GM19025 (cell line): ENCODE results near the gene WDR88.

Experiments
- ATAC-seq: cut with Tn5 transposase; IDR thresholded peaks from one replicate; pipeline ENCODE4 v1.9.1; 2021; ENCODE audit warnings: mild to moderate bottlenecking, low read depth, moderate library complexity; ENCODE audit not compliant: unreplicated experiment

Gene WDR88

GRCh38 chr19:33132021-33132420 is at the start of gene WDR88:
WDR88 (plus strand) TSS chr19:33132114; CDS start chr19:33132170, 56 bp downstream.
- ATAC-seq = no peak

GRCh38 chr19:33085570-33086128 is 46.3 kb upstream of the WDR88 start:
- no peak for ATAC-seq

GRCh38 chr19:33086955-33087354 is 45.0 kb upstream of the WDR88 start:
- no peak for ATAC-seq

- ATAC-seq = no peak
Observed at GRCh38 chr19:33089010-33089409, 42.9 kb upstream of the WDR88 start.

- ATAC-seq = no peak
Observed at GRCh38 chr19:33090179-33090578, 41.7 kb upstream of the WDR88 start.

- ATAC-seq = no peak
Observed at GRCh38 chr19:33093420-33094210, 38.3 kb upstream of the WDR88 start.

GRCh38 chr19:33094436-33095067 is 37.4 kb upstream of the WDR88 start:
- no peak for ATAC-seq

- no peak for ATAC-seq
Observed at GRCh38 chr19:33096005-33096404, 35.9 kb upstream of the WDR88 start.

GRCh38 chr19:33098055-33098534 is 33.8 kb upstream of the WDR88 start:
- no peak for ATAC-seq

GRCh38 chr19:33100894-33101644 is 30.8 kb upstream of the WDR88 start:
- no peak for ATAC-seq

- ATAC-seq = no peak
Observed at GRCh38 chr19:33102893-33103292, 29.0 kb upstream of the WDR88 start.

- no peak for ATAC-seq
Observed at GRCh38 chr19:33108161-33108560, 23.8 kb upstream of the WDR88 start.

- no peak for ATAC-seq
Observed at GRCh38 chr19:33110137-33110910, 21.6 kb upstream of the WDR88 start.

GRCh38 chr19:33111587-33111986 is 20.3 kb upstream of the WDR88 start:
- ATAC-seq = no peak

- ATAC-seq = no peak
Observed at GRCh38 chr19:33114312-33114711, 17.6 kb upstream of the WDR88 start.

GRCh38 chr19:33117501-33117900 is 14.4 kb upstream of the WDR88 start:
- ATAC-seq = no peak

GRCh38 chr19:33118643-33119042 is 13.3 kb upstream of the WDR88 start:
- ATAC-seq = no peak

- no peak for ATAC-seq
Observed at GRCh38 chr19:33124207-33125098, 7.5 kb upstream of the WDR88 start.

- ATAC-seq = no peak
Observed at GRCh38 chr19:33125929-33126388, 6.0 kb upstream of the WDR88 start.
